NK-92 (cell line): ENCODE results near the gene ANGPTL2.
"Not testable (repeated sequence)": the region's sequence is repeated elsewhere in the genome, so short reads cannot be mapped to it uniquely, and the experiment has no call there.

ENCODE experiments used
- DNase-seq: peaks from one replicate; lab custom pipeline; 2025; ENCODE audit not compliant: unreplicated experiment; lab: John Stamatoyannopoulos, UW

Gene ANGPTL2

GRCh38 chr9:127122176-127123063, at the start of gene ANGPTL2:
Gene ANGPTL2 (minus strand): TSS chr9:127122635. CDS start chr9:127108731, 13,904 bp downstream.
- no peak for DNase-seq

- DNase-seq = not testable (repeated sequence)
Measured at GRCh38 chr9:127171348-127171747, 48.9 kb upstream of the ANGPTL2 start.

- DNase-seq = no peak
Measured at GRCh38 chr9:127170652-127171051, 48.2 kb upstream of the ANGPTL2 start.

GRCh38 chr9:127170103-127170502, 47.7 kb upstream of the ANGPTL2 start:
- no peak for DNase-seq

GRCh38 chr9:127169575-127169883, 47.1 kb upstream of the ANGPTL2 start:
- DNase-seq = no peak

- DNase-seq = no peak
Measured at GRCh38 chr9:127168756-127169574, 46.5 kb upstream of the ANGPTL2 start.

- DNase-seq = no peak
Measured at GRCh38 chr9:127167560-127168326, 45.3 kb upstream of the ANGPTL2 start.

GRCh38 chr9:127166651-127167524, 44.5 kb upstream of the ANGPTL2 start:
- DNase-seq = no peak

- DNase-seq = no peak
Measured at GRCh38 chr9:127166111-127166510, 43.7 kb upstream of the ANGPTL2 start.

- no peak for DNase-seq
Measured at GRCh38 chr9:127165116-127165515, 42.7 kb upstream of the ANGPTL2 start.

- DNase-seq = no peak
Measured at GRCh38 chr9:127163409-127163808, 41.0 kb upstream of the ANGPTL2 start.

- DNase-seq = no peak
Measured at GRCh38 chr9:127162864-127163365, 40.5 kb upstream of the ANGPTL2 start.

- DNase-seq = no peak
Measured at GRCh38 chr9:127162046-127162863, 39.8 kb upstream of the ANGPTL2 start.

GRCh38 chr9:127161081-127161624, 38.7 kb upstream of the ANGPTL2 start:
- no peak for DNase-seq

- no peak for DNase-seq
Measured at GRCh38 chr9:127159949-127160610, 37.6 kb upstream of the ANGPTL2 start.

GRCh38 chr9:127159325-127159801, 36.9 kb upstream of the ANGPTL2 start:
- no peak for DNase-seq

- DNase-seq = no peak
Measured at GRCh38 chr9:127158786-127159324, 36.4 kb upstream of the ANGPTL2 start.

- no peak for DNase-seq
Measured at GRCh38 chr9:127155314-127155960, 33.0 kb upstream of the ANGPTL2 start.
